H9 (cell line): Measurements from ENCODE around the gene SMTNL2. TPM values are rescaled to one million over a fixed set of nuclear protein-coding genes. Genes with fewer than 3 reads are reported as not detected.
A peak's percentile ranks its signal among the peaks of the same experiment; 100 is the strongest.

Experiments used
- DNase-seq: peaks from one replicate; pipeline ENCODE4 v3.0.0-alpha.2; 2017
- H2AFZ ChIP-seq: one replicate; pipeline ENCODE4 v1.6.1; 2013; ENCODE audit warnings: mild to moderate bottlenecking, low read length, control low read depth, moderate library complexity
- H2AK5ac ChIP-seq: 2 replicates; pipeline ENCODE4 v1.6.1; 2013; ENCODE audit warnings: low read length, control low read depth, mixed read lengths; ENCODE audit not compliant: insufficient read length
- H2BK120ac ChIP-seq: one replicate; pipeline ENCODE4 v1.6.1; 2013; ENCODE audit warnings: low read depth, mild to moderate bottlenecking, low read length, control low read depth, inconsistent platforms; ENCODE audit not compliant: poor library complexity, severe bottlenecking
- H2BK12ac ChIP-seq: 2 replicates; pipeline ENCODE4 v1.6.1; 2013; ENCODE audit warnings: low read length, control low read depth, mixed read lengths, low read depth; ENCODE audit not compliant: insufficient read length
- H2BK15ac ChIP-seq: 2 replicates; pipeline ENCODE4 v1.6.1; 2013; ENCODE audit warnings: low read depth, low read length, control low read depth
- H2BK20ac ChIP-seq: one replicate; pipeline ENCODE4 v1.6.1; 2013; ENCODE audit warnings: low read depth, mild to moderate bottlenecking, low read length, control low read depth, inconsistent platforms; ENCODE audit not compliant: poor library complexity, severe bottlenecking
- H2BK5ac ChIP-seq: 2 replicates; pipeline ENCODE4 v1.6.1; 2013; ENCODE audit warnings: low read length, control low read depth, mixed read lengths; ENCODE audit not compliant: insufficient read length
- H3K14ac ChIP-seq: 2 replicates; pipeline ENCODE4 v1.6.1; 2013; ENCODE audit warnings: low read length, control low read depth; ENCODE audit not compliant: insufficient read depth
- H3K18ac ChIP-seq: 2 replicates; pipeline ENCODE4 v1.6.1; 2013; ENCODE audit warnings: low read depth, mild to moderate bottlenecking, mixed read lengths, low read length, control low read depth; ENCODE audit not compliant: insufficient read length
- H3K23ac ChIP-seq: 2 replicates; pipeline ENCODE4 v1.6.1; 2013; ENCODE audit warnings: low read length, control low read depth, mixed read lengths, low read depth; ENCODE audit not compliant: insufficient read length
- H3K23me2 ChIP-seq: 2 replicates; pipeline ENCODE4 v1.6.1; 2013; ENCODE audit warnings: low read depth, mild to moderate bottlenecking, mixed read lengths, low read length, control low read depth; ENCODE audit not compliant: insufficient read length, poor library complexity, severe bottlenecking
- H3K27ac ChIP-seq: 2 replicates; pipeline ENCODE4 v1.5.1; 2013; ENCODE audit warnings: low read length, control low read depth, mixed read lengths, low read depth; ENCODE audit not compliant: insufficient read length
- H3K27me3 ChIP-seq: 2 replicates; pipeline ENCODE4 v1.6.1; 2013; ENCODE audit warnings: low read length, control low read depth, inconsistent platforms; ENCODE audit not compliant: insufficient read depth
- H3K4ac ChIP-seq: 2 replicates; pipeline ENCODE4 v1.6.1; 2013; ENCODE audit warnings: low read depth, mild to moderate bottlenecking, control low read depth, inconsistent platforms, low read length, moderate library complexity
- H3K4me1 ChIP-seq: 2 replicates; pipeline ENCODE4 v1.6.1; 2013; ENCODE audit warnings: low read length, control low read depth, inconsistent platforms; ENCODE audit not compliant: insufficient read depth
- H3K4me2 ChIP-seq: 2 replicates; pipeline ENCODE4 v1.6.1; 2013; ENCODE audit warnings: low read length, control low read depth, mixed read lengths; ENCODE audit not compliant: insufficient read length, insufficient read depth
- H3K56ac ChIP-seq: 2 replicates; pipeline ENCODE4 v1.6.1; 2013; ENCODE audit warnings: low read depth, mild to moderate bottlenecking, mixed read lengths, low read length, control low read depth; ENCODE audit not compliant: insufficient read length
- H3K79me1 ChIP-seq: 2 replicates; pipeline ENCODE4 v1.6.1; 2013; ENCODE audit warnings: low read depth, mild to moderate bottlenecking, moderate library complexity, low read length, control low read depth, inconsistent platforms; ENCODE audit not compliant: insufficient read depth, poor library complexity, severe bottlenecking
- H3K79me2 ChIP-seq: 2 replicates; pipeline ENCODE4 v1.6.1; 2013; ENCODE audit warnings: low read length, control low read depth, inconsistent platforms; ENCODE audit not compliant: insufficient read depth
- H3K9ac ChIP-seq: 2 replicates; pipeline ENCODE4 v1.6.1; 2013; ENCODE audit warnings: low read length, control low read depth, mixed read lengths; ENCODE audit not compliant: insufficient read length; ENCODE audit errors: extremely low read depth
- H3K9me3 ChIP-seq: one replicate; pipeline ENCODE4 v1.6.1; 2013; ENCODE audit warnings: low read depth, low read length, inconsistent platforms; ENCODE audit not compliant: control insufficient read depth
- H3T11ph ChIP-seq: one replicate; pipeline ENCODE4 v1.6.1; 2013; ENCODE audit warnings: mild to moderate bottlenecking, low read length, control low read depth, inconsistent platforms
- H4K20me1 ChIP-seq: one replicate; pipeline ENCODE4 v1.6.1; 2013; ENCODE audit not compliant: control insufficient read depth, insufficient read length, insufficient read depth
- H4K5ac ChIP-seq: 2 replicates; pipeline ENCODE4 v1.6.1; 2013; ENCODE audit warnings: low read depth, mild to moderate bottlenecking, mixed read lengths, low read length, control low read depth; ENCODE audit not compliant: insufficient read length
- H4K8ac ChIP-seq: replicated peaks from 2 replicates; pipeline ENCODE4 v1.6.1; 2013; ENCODE audit warnings: low read length, control low read depth, mixed read lengths, low read depth; ENCODE audit not compliant: insufficient read length
- H4K91ac ChIP-seq: 2 replicates; pipeline ENCODE4 v1.6.1; 2013; ENCODE audit warnings: low read depth, mild to moderate bottlenecking, moderate library complexity, mixed read lengths, low read length, control low read depth; ENCODE audit not compliant: insufficient read length
- H3K27ac Mint-ChIP-seq, 3 experiments: 2 replicates in 2 of 3; 3 replicates in 1 of 3; pipeline ENCODE4 v1.8.0; 2020 to 2021; ENCODE audit warnings: mixed read lengths in 3 of 3, mild to moderate bottlenecking in 1 of 3, moderate library complexity in 1 of 3
- H3K27me3 Mint-ChIP-seq: 2 replicates; pipeline ENCODE4 v1.8.0; 2021; ENCODE audit warnings: low read depth, mild to moderate bottlenecking, moderate library complexity, mixed read lengths
- H3K36me3 Mint-ChIP-seq, 3 experiments: 2 replicates in 2 of 3; 3 replicates in 1 of 3; pipeline ENCODE4 v1.8.0; 2020 to 2021; ENCODE audit warnings: low read depth in 3 of 3, mixed read lengths in 3 of 3; ENCODE audit not compliant: insufficient read depth in 1 of 3
- H3K4me1 Mint-ChIP-seq, 2 experiments: 2 replicates each; pipeline ENCODE4 v1.8.0; 2020; ENCODE audit warnings: mixed read lengths in 2 of 2
- H3K4me3 Mint-ChIP-seq, 2 experiments: 2 replicates in 1 of 2; 3 replicates in 1 of 2; pipeline ENCODE4 v1.8.0; 2020 to 2021; ENCODE audit warnings: mild to moderate bottlenecking in 2 of 2, mixed read lengths in 2 of 2, moderate library complexity in 1 of 2
- H3K9me3 Mint-ChIP-seq, 2 experiments: 2 replicates in 1 of 2; 3 replicates in 1 of 2; pipeline ENCODE4 v1.8.0; 2020; ENCODE audit warnings: mild to moderate bottlenecking in 2 of 2, mixed read lengths in 2 of 2, moderate library complexity in 1 of 2
- WGBS: extraction: QIAGEN DNeasy Blood & Tissue Kit; methylation state at CpG from one replicate; pipeline ENCODE4 v1.1.7; 2013; ENCODE audit warnings: missing lambda C conversion rate, low lambda C conversion rate, mixed read lengths; ENCODE audit not compliant: insufficient read length; ENCODE audit errors: extremely low coverage; 5-methylcytosine and 5-hydroxymethylcytosine counted together
- total RNA-seq: library from RNA; stranded (reverse); gene quantifications from 2 replicates; pipeline ENCODE4 v1.2.1, GENCODE V29; 2021
- TF ChIP-seq, protein P1 (sequence below): fragments of 200-600 bp; sonication (generic); conservative IDR thresholded peaks from 3 replicates; pipeline ENCODE4 v1.8.0; 2021; ENCODE audit warnings: antibody characterized with exemption, mild to moderate bottlenecking

SMTNL2 gene
- total RNA-seq, 1 experiment from 2014 or later = 0.77 TPM

DNA sequence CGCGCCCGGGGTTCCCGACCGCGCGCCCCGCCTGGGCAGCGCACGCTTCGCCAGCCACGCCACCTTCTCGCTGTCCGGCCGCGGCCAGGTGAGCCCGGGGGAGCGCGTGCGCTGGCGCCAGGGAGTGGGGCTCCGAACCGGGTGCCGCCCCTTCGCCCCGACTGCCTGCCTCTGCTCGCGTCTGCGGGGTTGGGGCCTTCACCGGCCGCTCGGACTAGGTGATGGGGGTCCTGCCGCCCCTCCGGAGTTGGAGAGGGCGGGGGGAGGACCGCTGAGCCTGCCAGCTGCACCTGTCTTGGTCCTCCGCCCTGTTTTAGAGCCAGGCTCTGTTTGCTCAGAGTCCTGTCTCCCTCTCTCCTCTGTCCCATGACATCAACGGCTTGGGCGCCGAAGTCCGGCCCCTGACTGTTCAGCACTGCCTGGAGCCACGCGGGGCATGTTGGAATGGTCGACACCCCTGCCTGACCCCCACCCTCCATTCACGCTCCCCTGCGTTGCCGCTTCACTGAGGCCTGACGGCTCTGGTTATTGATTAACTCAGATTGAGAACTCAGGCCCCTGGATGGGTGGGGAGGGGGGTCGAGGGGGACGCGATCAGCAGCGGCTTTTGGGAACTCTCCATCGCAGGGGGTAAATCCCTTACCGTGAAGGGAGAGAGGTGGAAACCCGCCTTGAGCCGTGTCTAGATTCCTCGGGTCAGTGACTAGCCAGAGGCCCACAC, 748 bp downstream of the SMTNL2 start:
- Mint-ChIP-seq H3K4me1 (peaks cover 21 to 41% of the 10 kb centered on the region in 2 experiments), H3K4me3 (peak overlapping the region; percentile 58 to 83), H3K27me3 (peaks cover 72% of the 10 kb centered on the region), H3K27ac (no peak overlapping the region), H3K9me3 (no peaks in the 10 kb centered on the region), H3K36me3 (no peaks in the 10 kb centered on the region; a peak in 1 of 7 replicates)
- H3K9ac ChIP-seq = no peak overlapping the region
- H3K9me3 ChIP-seq = no peaks in the 10 kb centered on the region
- no peak overlapping the region for H2BK120ac ChIP-seq
- H2AFZ ChIP-seq = no peak overlapping the region
- H4K8ac ChIP-seq = no peak overlapping the region
- H3K56ac ChIP-seq = no peak overlapping the region
- WGBS = no CpG with 5 or more reads among the region's 57 CpGs
- H4K20me1 ChIP-seq = peaks cover 2% of the 10 kb centered on the region
- H4K91ac ChIP-seq = no peak overlapping the region
- H3T11ph ChIP-seq = no peak overlapping the region
- no peak overlapping the region for H2BK5ac ChIP-seq
- H3K79me1 ChIP-seq = no peaks in the 10 kb centered on the region
- no peak overlapping the region for H3K23ac ChIP-seq
- no peaks in the 10 kb centered on the region; the same call in 1 of the 2 replicates for H3K4me1 ChIP-seq
- H3K4me2 ChIP-seq = peak overlapping the region; percentile 77
- H2AK5ac ChIP-seq = no peak overlapping the region
- no peak overlapping the region for H3K4ac ChIP-seq
- no peaks in the 10 kb centered on the region for H3K79me2 ChIP-seq
- no peak for DNase-seq
- H3K27ac ChIP-seq = no peak overlapping the region
- no peak overlapping the region for H2BK20ac ChIP-seq
- H3K14ac ChIP-seq = no peak overlapping the region
- H2BK15ac ChIP-seq = no peak overlapping the region
- H3K18ac ChIP-seq = no peak overlapping the region
- peaks cover 10% of the 10 kb centered on the region for H3K23me2 ChIP-seq
- H4K5ac ChIP-seq = no peak overlapping the region
- TF ChIP-seq, protein P1, sequence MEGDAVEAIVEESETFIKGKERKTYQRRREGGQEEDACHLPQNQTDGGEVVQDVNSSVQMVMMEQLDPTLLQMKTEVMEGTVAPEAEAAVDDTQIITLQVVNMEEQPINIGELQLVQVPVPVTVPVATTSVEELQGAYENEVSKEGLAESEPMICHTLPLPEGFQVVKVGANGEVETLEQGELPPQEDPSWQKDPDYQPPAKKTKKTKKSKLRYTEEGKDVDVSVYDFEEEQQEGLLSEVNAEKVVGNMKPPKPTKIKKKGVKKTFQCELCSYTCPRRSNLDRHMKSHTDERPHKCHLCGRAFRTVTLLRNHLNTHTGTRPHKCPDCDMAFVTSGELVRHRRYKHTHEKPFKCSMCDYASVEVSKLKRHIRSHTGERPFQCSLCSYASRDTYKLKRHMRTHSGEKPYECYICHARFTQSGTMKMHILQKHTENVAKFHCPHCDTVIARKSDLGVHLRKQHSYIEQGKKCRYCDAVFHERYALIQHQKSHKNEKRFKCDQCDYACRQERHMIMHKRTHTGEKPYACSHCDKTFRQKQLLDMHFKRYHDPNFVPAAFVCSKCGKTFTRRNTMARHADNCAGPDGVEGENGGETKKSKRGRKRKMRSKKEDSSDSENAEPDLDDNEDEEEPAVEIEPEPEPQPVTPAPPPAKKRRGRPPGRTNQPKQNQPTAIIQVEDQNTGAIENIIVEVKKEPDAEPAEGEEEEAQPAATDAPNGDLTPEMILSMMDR = no peak
- H2BK12ac ChIP-seq = no peak overlapping the region
- peaks cover 23% of the 10 kb centered on the region; the same call in 1 of the 2 replicates for H3K27me3 ChIP-seq
